ENCODE data around the gene PTPRK.

The PTPRK gene

DNA sequence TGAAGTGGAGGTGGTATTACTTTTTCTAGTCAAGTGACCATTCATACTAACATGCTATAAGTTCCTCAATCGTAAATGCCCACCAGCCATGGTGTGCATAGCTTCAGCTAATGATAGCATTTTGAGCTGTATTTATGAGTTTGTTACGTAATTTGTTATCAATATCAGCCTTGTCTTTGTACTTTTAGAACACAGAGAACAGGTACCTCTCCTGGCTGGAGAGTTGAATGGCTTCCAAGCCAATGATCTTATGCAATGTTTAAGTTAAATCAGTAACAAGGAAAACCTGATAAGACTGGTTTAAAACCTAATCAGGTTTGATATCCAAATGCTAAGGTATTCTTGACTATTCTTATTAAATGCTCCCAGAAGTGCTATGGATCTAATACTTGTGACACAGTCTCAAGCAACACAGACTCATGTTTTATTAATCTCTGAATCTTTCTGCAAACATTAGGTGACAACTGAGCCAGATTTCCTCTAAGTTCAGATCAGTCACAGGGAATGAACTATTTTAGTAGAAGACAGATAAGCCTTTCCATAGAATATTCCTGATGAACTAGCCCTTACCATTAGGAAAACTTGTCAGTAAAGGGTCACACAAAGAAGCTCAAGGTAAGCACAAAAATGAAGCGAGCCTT is 154.8 kb downstream of the PTPRK start:
- FAIRE-seq (no peak), DNase-seq (ENCODE audit: insufficient read length, low spot score) (no peak)
- TF ChIP-seq CTCF (IDR thresholded peaks at IDR 0.05; ENCODE audit: insufficient read depth, missing control alignments) = no peak

DNA sequence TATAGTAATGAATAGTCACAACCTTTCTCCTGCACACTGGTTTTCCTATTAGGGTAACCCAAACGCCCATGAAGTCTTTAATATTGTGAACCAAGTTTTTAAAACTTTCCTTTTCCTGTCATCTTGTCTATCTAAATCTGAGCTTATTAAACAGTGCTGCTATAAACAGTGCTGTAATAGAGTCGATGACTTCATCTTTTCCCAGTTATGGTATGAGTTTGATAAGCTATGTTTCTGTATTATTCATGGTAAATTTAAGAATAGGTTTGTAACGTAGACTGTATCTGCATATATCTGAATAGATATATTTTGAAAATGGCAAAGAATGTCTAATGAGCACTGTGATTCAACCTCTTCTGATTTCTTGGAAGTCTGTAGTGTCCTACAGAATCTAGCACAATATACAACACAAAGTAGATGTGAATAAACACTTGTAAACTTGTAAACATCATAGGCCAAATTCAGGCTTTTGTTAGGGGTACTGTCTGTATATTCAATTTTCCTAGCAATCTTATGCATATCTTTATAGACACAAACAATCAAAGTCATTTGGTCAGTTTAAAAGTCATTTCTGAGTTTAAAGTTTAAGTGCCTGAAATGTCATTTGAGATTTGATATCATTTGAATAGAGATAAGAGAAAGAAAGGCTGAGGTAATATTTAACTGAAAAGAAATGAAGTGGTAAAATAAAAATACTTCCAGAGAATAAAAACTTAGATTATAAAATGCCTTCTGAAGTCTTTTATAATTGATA is 155.5 kb downstream of the PTPRK start:
- DNase-seq (ENCODE audit: insufficient read length, low spot score) (no peak), FAIRE-seq (no peak)
- no peak for TF ChIP-seq CTCF (IDR thresholded peaks at IDR 0.05; ENCODE audit: insufficient read depth, missing control alignments)

- DNase-seq (ENCODE audit: insufficient read length, low spot score) = no peak
- no peak for TF ChIP-seq CTCF (IDR thresholded peaks at IDR 0.05; ENCODE audit: insufficient read depth, missing control alignments)
- FAIRE-seq = no peak
Measured at GRCh38 chr6:128363020-128363813, 157.2 kb downstream of the PTPRK start.

- no peak for FAIRE-seq
- DNase-seq (ENCODE audit: insufficient read length, low spot score) = no peak
- TF ChIP-seq CTCF (IDR thresholded peaks at IDR 0.05; ENCODE audit: insufficient read depth, missing control alignments) = no peak
Measured at GRCh38 chr6:128361378-128361777, 159.0 kb downstream of the PTPRK start.

DNA sequence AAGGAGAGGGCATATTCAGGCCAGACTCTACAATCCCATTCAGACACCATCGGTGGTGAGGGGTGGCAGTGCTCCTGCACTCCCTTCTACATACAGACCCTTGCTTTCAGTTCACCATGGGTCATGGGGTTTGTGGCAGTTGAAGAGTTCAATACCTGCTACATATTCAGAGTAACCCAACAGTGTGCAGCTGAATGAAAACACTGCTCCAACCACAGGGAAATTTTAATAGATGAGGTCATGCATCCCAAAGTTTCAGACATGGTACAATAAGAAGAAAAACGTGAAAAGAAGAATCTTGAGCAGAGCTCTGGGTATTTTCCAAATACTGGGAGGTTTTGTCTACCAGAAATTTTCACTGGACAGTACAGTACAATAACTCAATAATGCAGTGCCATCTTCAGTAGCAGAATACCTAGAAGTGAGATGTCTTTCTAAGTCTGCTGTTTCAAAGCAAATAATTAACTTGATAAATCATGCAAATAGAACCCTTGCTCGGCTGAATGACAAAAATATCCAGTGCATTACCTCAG is 162.1 kb downstream of the PTPRK start:
- FAIRE-seq (no peak), DNase-seq (ENCODE audit: insufficient read length, low spot score) (no peak)
- TF ChIP-seq CTCF (IDR thresholded peaks at IDR 0.05; ENCODE audit: insufficient read depth, missing control alignments) = no peak

DNA sequence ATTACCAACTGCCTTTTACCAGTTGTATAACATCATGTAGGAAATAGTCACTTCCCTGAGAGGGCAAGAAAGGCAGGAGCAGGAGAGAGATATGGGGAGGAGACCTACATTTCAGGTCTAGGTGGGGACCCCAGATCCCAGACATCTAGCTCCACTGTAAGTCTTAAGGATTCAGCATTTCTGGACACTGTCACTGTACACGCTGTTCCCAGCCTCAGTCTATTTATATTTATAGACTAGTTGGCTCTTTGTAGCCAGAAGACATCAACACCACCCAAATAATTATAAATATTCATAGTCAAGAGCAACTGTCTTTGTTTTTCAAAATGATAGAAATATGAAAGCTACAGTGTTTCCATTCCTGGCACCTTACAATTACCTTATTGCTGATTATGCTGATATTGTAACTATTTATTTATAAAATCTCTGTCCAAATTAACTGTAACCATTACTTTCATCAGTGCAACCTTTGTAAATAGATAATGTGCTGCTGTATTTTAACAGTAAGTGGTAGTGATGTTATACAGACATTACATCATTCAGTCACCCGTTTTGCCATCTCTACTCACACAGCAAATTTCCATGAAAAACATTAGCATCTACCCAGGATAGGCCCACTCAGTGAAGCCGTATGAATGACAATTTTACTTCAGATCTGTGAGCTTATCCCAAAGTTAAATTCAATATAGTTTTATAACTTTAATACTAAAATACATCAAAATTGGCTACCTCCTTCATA is 162.8 kb downstream of the PTPRK start:
- TF ChIP-seq CTCF (IDR thresholded peaks at IDR 0.05; ENCODE audit: insufficient read depth, missing control alignments) = no peak
- no peak for FAIRE-seq
- DNase-seq (ENCODE audit: insufficient read length, low spot score) = no peak
